GM12878 (cell line): ENCODE measurements around the gene CORO1C.
A peak's percentile ranks its signal among the peaks of the same experiment; 100 is the strongest.

ENCODE experiments used
- CTCF ChIP-seq, 3 experiments: IDR thresholded peaks in 2 of 3; conservative IDR thresholded peaks in 1 of 3; 2 replicates each; pipeline ENCODE4 v1.5.1; 2011; ENCODE audit warnings: low read depth in 3 of 3, low read length in 3 of 3, mild to moderate bottlenecking in 3 of 3, control low read depth in 2 of 3, moderate library complexity in 2 of 3, inconsistent platforms in 1 of 3, mixed read lengths in 1 of 3; ENCODE audit not compliant: control insufficient read depth in 2 of 3, insufficient read depth in 1 of 3; ENCODE audit errors: extremely low read depth in 1 of 3
- POLR2A ChIP-seq: IDR thresholded peaks from 2 replicates; pipeline ENCODE4 v1.6.1; 2011; ENCODE audit warnings: low read depth, mild to moderate bottlenecking, low read length
- RAD51 ChIP-seq: fragments of 450-650 bp; IDR thresholded peaks from 2 replicates; pipeline ENCODE4 v1.6.1; 2016; ENCODE audit warnings: moderate library complexity, mild to moderate bottlenecking, inconsistent platforms
- REST ChIP-seq: IDR thresholded peaks from 2 replicates; pipeline ENCODE4 v1.6.1; 2012; ENCODE audit warnings: mild to moderate bottlenecking, low read depth, low read length
- TCF7 ChIP-seq: IDR thresholded peaks from 2 replicates; pipeline ENCODE4 v1.6.1; 2014; ENCODE audit warnings: antibody characterized with exemption, borderline replicate concordance

GRCh38 chr12:108731105-108731865, at the start of gene CORO1C:
- no peak for TF ChIP-seq RAD51
- TF ChIP-seq TCF7 = no peak
- TF ChIP-seq CTCF (IDR thresholded peaks at IDR 0.05 in 2 of 3, conservative IDR thresholded peaks at IDR 0.05 in 1 of 3; ENCODE audit: control insufficient read depth in 2 of 3, extremely low read depth in 1 of 3, insufficient read depth in 1 of 3, low read depth in 3 of 3, low read length in 3 of 3) = peak; percentile 80 to 88 (median 86)
- TF ChIP-seq POLR2A = peak; percentile 86
- TF ChIP-seq REST = no peak
